GM12865 (cell line): ENCODE data around the gene PXDN.

Experiments used
- DNase-seq: peaks from one replicate; pipeline ENCODE4 v3.0.0; 2010; ENCODE audit warnings: low read depth
- H3K4me3 ChIP-seq: 2 replicates; pipeline ENCODE4 v1.5.1; 2011; ENCODE audit warnings: mild to moderate bottlenecking, low read depth, low read length, control low read depth
- CTCF ChIP-seq: IDR thresholded peaks from 2 replicates; pipeline ENCODE4 v1.5.1; 2011; ENCODE audit warnings: low read length, control low read depth, low read depth, inconsistent platforms; ENCODE audit not compliant: insufficient read depth; ENCODE audit errors: missing control alignments

PXDN gene

DNA sequence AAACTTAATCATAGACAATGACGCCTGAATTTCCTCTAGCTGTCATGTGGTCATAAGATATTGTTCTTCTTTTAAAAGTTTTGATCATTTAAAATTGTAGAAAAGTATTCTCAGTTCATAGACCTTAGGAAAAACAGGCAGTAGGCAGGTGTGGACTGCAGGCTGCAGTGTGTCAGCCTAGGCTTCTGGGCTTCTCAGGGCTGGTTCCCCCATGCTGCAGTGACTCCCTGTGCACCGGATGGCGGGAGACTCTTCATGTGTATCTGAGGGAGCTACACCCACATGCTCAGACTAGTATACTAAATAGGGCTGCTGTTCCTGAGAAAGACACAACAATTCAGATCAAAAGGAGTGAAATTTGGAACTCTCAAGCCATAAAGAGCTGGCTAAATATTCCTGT, 72.4 kb downstream of the PXDN start:
- no peak for DNase-seq
- no peak for TF ChIP-seq CTCF

GRCh38 chr2:1670636-1671035, 73.7 kb downstream of the PXDN start:
- DNase-seq = no peak
- no peak overlapping the region for H3K4me3 ChIP-seq
- TF ChIP-seq CTCF = no peak

More for the DNA sequence above, 72.4 kb downstream of the PXDN start:
- H3K4me3 ChIP-seq = no peak overlapping the region

GRCh38 chr2:1665761-1666505, 78.4 kb downstream of the PXDN start:
- TF ChIP-seq CTCF = no peak
- no peak overlapping the region for H3K4me3 ChIP-seq
- DNase-seq = no peak

DNA sequence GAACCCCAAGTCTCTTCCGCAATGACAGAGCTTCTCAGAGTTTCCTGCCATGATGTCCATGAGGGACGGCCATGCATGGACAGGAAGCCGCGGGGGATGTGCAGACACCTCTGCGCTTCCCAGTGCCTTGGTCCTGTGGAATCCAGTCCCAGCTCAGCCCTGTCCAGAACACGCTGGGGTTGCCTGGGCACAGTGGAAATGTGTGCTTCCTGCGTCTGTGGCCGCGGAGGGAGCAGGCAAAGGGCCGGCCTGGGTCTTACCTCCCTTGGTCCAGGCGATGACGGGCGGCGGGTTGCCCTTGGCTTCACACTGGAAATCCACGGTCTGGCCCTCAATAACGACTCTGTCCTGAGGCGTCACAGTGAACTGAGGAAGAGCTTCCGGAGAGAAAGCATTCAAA, 79.6 kb downstream of the PXDN start:
- no peak for TF ChIP-seq CTCF
- H3K4me3 ChIP-seq = no peak overlapping the region
- no peak for DNase-seq

DNA sequence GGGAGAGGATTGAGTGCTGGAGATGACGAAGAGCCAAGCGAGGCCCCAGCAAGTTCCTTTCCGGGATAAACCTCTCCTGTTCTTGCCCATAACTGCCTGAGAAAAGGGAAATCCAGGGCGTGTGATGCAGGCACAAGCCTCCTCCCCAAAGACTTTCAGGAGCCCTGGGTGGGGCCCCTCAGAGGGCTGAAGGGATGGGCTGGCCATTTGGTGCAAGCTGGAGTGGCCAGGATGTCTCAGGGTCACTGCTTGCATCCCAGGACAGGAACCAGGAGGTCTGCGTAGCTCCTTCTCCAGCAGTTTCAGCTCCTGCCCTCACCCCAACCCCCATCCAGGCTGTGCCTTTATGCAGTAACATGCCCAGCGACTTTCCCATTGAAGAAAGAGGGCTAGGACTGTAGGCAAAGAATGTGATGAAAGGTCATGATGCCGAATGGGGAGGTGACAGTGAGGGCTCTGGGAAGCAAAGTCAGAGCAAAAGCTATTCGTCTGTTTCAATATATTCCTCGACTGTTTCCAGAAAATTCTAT, 80.2 kb downstream of the PXDN start:
- TF ChIP-seq CTCF = no peak
- DNase-seq = no peak

GRCh38 chr2:1663621-1664020, 80.7 kb downstream of the PXDN start:
- no peak for DNase-seq
- H3K4me3 ChIP-seq = no peak overlapping the region
- TF ChIP-seq CTCF = no peak

More for the DNA sequence above, 80.2 kb downstream of the PXDN start:
- no peak overlapping the region for H3K4me3 ChIP-seq

DNA sequence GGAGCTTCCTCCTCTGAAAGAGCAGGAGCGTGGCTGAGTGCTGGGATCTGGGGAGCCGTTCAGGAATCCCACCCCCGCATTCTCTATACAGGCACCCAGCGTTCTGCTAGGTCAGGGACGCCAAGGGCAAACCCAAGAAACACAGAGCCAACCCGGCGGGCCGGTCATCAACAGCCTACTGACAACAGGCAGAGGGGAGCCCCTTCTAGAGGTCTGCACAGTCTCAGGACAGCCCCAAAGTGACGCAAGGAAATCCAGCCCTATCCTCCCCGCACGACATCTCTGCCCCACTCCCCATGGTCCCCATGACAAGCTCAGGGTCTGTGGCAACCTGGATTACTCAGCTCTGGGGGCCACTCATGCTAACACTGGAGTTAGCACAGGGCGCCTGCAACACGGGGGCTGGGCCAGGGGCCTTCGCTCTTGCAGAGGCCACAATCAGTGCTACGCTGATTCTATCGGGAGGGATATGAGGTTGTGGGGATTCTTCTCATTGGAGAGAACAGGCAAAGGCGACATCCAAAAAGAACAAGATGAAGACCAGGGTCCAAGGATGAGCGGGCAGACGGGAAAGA, 81.6 kb downstream of the PXDN start:
- no peak overlapping the region for H3K4me3 ChIP-seq
- no peak for TF ChIP-seq CTCF
- DNase-seq = no peak
